K562 (cell line): ENCODE measurements around the gene KDM2A. TPM values are rescaled to one million over a fixed set of nuclear protein-coding genes. Genes with fewer than 3 reads are reported as not detected.

Experiments used
- DIDO1 ChIP-seq: fragments of 450-650 bp; IDR thresholded peaks from 2 replicates; pipeline ENCODE4 v1.6.1; 2016; ENCODE audit warnings: low read depth, missing biosample characterization, missing genetic modification characterization
- HDAC1 ChIP-seq, 2 experiments: fragments of 450-650 bp; IDR thresholded peaks; 2 replicates each; pipeline ENCODE4 v1.6.1; 2016 to 2017; ENCODE audit warnings: inconsistent platforms in 1 of 2, mild to moderate bottlenecking in 1 of 2, moderate library complexity in 1 of 2
- HOXB6 ChIP-seq: fragments of 250-450 bp; sonication (Bioruptor Pico); IDR thresholded peaks from 2 replicates; pipeline ENCODE4 v1.5.1; 2022; ENCODE audit warnings: mild to moderate bottlenecking, borderline replicate concordance
- ID3 ChIP-seq, 2 experiments: fragments of 250-450 bp in 1 of 2; fragments of 450-650 bp in 1 of 2; sonication (Bioruptor Pico) in 1 of 2; IDR thresholded peaks; 2 replicates each; pipeline versions ENCODE4 v1.6.1 to v1.8.0; 2016 to 2021; ENCODE audit warnings: mild to moderate bottlenecking in 2 of 2, moderate library complexity in 2 of 2, missing compliant biosample characterization in 1 of 2, missing genetic modification characterization in 1 of 2
- LCOR ChIP-seq: sonication (generic); formaldehyde crosslinking; IDR thresholded peaks from 2 replicates; pipeline ENCODE4 v1.8.0; 2022; ENCODE audit warnings: mild to moderate bottlenecking, missing genetic modification reagents
- NCOA6 ChIP-seq: fragments of 450-650 bp; IDR thresholded peaks from 2 replicates; pipeline ENCODE4 v1.6.1; 2017; ENCODE audit warnings: mild to moderate bottlenecking
- NR1H2 ChIP-seq: sonication (generic); formaldehyde crosslinking; IDR thresholded peaks from 2 replicates; pipeline ENCODE4 v1.4.0; 2020; ENCODE audit warnings: mild to moderate bottlenecking, missing genetic modification reagents
- RBM17 ChIP-seq: fragments of 200-400 bp; formaldehyde crosslinking; IDR thresholded peaks from 2 replicates; pipeline ENCODE4 v1.6.1; 2017; ENCODE audit warnings: low read depth, mild to moderate bottlenecking, low read length, borderline replicate concordance
- SIN3A ChIP-seq, 2 experiments: fragments of 150-350 bp in 1 of 2; IDR thresholded peaks; 2 replicates each; pipeline ENCODE4 v1.6.1; 2011 to 2016; ENCODE audit warnings: borderline replicate concordance in 2 of 2, low read depth in 2 of 2, low read length in 2 of 2, mild to moderate bottlenecking in 2 of 2, moderate library complexity in 2 of 2; ENCODE audit not compliant: control insufficient read depth in 1 of 2
- SRSF9 ChIP-seq: fragments of 200-400 bp; formaldehyde crosslinking; IDR thresholded peaks from 2 replicates; pipeline ENCODE4 v1.6.1; 2017; ENCODE audit warnings: low read depth, low read length, borderline replicate concordance
- TCFL5 ChIP-seq: fragments of 250-450 bp; sonication (Bioruptor Pico); conservative IDR thresholded peaks from 2 replicates; pipeline ENCODE4 v1.6.1; 2021; ENCODE audit warnings: mild to moderate bottlenecking, moderate library complexity, matching md5 sums
- THRAP3 ChIP-seq: fragments of 450-650 bp; IDR thresholded peaks from 2 replicates; pipeline ENCODE4 v1.6.1; 2016; ENCODE audit warnings: mild to moderate bottlenecking, inconsistent platforms, borderline replicate concordance
- XRCC5 ChIP-seq: fragments of 200-400 bp; formaldehyde crosslinking; IDR thresholded peaks from 2 replicates; pipeline ENCODE4 v1.6.1; 2017; ENCODE audit warnings: low read depth, mild to moderate bottlenecking, low read length
- ZSCAN32 ChIP-seq: fragments of 450-650 bp; formaldehyde crosslinking; IDR thresholded peaks from 2 replicates; pipeline ENCODE4 v1.4.0; 2020; ENCODE audit warnings: mild to moderate bottlenecking, moderate library complexity
- polyA plus RNA-seq, 8 experiments: library from polyadenylated mRNA; depleted of rRNA in 4 of 8; stranded (reverse) in 5 of 8; unstranded in 3 of 8; fragments of >200 nt; fragmentation: Nextera tagmentation in 2 of 8; fragmentation: Illumina TruSeq in 1 of 8; extraction: Ambion mirVana in 2 of 8; extraction: Trizol in 1 of 8; gene quantifications; 2 replicates each; pipeline versions ENCODE4 v1.2.1 to v1.2.3, GENCODE V29; 2011 to 2014; ENCODE audit warnings: inconsistent platforms in 1 of 8, missing spikeins in 1 of 8
- total RNA-seq, 7 experiments: library from RNA; depleted of rRNA in 6 of 7; stranded (reverse); fragments of >200 nt in 6 of 7; fragmentation: Illumina TruSeq in 2 of 7; extraction: Trizol in 2 of 7; gene quantifications; 2 replicates each; pipeline versions ENCODE4 v1.2.1 to v1.2.3, GENCODE V29; 2011 to 2021; ENCODE audit warnings: low replicate concordance in 1 of 7
- TF ChIP-seq, protein P1 (sequence below): fragments of 200-600 bp; sonication (generic); IDR thresholded peaks from one replicate; pipeline ENCODE4 v1.6.1; 2012; ENCODE audit warnings: mild to moderate bottlenecking, low read depth, low read length, inconsistent platforms
- TF ChIP-seq, protein P2 (sequence below): fragments of 450-650 bp; formaldehyde crosslinking; IDR thresholded peaks from 2 replicates; pipeline ENCODE4 v1.4.0; 2022; ENCODE audit warnings: mild to moderate bottlenecking, moderate library complexity

Gene KDM2A
- total and polyA plus RNA-seq, 9 of the 15 experiments (the other 6 are each of a cell fraction or from before 2014, with no cell fraction given) = 5.0 to 39.3 (median 21.3) TPM

- TF ChIP-seq NCOA6 = no peak
- no peak for TF ChIP-seq ID3 (CRISPR knock-in tag; IDR thresholded peaks at IDR 0.05)
- 0 out of 2 replicates have a peak, but pooled peaks have one; percentile 21 for TF ChIP-seq ID3 (tag; IDR thresholded peaks at IDR 0.05)
- TF ChIP-seq DIDO1 = no peak
- TF ChIP-seq SRSF9 = no peak
- TF ChIP-seq NR1H2 (CRISPR knock-in tag) = peak; percentile 38; the same call in 1 of the 2 replicates
- TF ChIP-seq HDAC1 (IDR thresholded peaks at IDR 0.05) = no peak
- TF ChIP-seq, protein P1, sequence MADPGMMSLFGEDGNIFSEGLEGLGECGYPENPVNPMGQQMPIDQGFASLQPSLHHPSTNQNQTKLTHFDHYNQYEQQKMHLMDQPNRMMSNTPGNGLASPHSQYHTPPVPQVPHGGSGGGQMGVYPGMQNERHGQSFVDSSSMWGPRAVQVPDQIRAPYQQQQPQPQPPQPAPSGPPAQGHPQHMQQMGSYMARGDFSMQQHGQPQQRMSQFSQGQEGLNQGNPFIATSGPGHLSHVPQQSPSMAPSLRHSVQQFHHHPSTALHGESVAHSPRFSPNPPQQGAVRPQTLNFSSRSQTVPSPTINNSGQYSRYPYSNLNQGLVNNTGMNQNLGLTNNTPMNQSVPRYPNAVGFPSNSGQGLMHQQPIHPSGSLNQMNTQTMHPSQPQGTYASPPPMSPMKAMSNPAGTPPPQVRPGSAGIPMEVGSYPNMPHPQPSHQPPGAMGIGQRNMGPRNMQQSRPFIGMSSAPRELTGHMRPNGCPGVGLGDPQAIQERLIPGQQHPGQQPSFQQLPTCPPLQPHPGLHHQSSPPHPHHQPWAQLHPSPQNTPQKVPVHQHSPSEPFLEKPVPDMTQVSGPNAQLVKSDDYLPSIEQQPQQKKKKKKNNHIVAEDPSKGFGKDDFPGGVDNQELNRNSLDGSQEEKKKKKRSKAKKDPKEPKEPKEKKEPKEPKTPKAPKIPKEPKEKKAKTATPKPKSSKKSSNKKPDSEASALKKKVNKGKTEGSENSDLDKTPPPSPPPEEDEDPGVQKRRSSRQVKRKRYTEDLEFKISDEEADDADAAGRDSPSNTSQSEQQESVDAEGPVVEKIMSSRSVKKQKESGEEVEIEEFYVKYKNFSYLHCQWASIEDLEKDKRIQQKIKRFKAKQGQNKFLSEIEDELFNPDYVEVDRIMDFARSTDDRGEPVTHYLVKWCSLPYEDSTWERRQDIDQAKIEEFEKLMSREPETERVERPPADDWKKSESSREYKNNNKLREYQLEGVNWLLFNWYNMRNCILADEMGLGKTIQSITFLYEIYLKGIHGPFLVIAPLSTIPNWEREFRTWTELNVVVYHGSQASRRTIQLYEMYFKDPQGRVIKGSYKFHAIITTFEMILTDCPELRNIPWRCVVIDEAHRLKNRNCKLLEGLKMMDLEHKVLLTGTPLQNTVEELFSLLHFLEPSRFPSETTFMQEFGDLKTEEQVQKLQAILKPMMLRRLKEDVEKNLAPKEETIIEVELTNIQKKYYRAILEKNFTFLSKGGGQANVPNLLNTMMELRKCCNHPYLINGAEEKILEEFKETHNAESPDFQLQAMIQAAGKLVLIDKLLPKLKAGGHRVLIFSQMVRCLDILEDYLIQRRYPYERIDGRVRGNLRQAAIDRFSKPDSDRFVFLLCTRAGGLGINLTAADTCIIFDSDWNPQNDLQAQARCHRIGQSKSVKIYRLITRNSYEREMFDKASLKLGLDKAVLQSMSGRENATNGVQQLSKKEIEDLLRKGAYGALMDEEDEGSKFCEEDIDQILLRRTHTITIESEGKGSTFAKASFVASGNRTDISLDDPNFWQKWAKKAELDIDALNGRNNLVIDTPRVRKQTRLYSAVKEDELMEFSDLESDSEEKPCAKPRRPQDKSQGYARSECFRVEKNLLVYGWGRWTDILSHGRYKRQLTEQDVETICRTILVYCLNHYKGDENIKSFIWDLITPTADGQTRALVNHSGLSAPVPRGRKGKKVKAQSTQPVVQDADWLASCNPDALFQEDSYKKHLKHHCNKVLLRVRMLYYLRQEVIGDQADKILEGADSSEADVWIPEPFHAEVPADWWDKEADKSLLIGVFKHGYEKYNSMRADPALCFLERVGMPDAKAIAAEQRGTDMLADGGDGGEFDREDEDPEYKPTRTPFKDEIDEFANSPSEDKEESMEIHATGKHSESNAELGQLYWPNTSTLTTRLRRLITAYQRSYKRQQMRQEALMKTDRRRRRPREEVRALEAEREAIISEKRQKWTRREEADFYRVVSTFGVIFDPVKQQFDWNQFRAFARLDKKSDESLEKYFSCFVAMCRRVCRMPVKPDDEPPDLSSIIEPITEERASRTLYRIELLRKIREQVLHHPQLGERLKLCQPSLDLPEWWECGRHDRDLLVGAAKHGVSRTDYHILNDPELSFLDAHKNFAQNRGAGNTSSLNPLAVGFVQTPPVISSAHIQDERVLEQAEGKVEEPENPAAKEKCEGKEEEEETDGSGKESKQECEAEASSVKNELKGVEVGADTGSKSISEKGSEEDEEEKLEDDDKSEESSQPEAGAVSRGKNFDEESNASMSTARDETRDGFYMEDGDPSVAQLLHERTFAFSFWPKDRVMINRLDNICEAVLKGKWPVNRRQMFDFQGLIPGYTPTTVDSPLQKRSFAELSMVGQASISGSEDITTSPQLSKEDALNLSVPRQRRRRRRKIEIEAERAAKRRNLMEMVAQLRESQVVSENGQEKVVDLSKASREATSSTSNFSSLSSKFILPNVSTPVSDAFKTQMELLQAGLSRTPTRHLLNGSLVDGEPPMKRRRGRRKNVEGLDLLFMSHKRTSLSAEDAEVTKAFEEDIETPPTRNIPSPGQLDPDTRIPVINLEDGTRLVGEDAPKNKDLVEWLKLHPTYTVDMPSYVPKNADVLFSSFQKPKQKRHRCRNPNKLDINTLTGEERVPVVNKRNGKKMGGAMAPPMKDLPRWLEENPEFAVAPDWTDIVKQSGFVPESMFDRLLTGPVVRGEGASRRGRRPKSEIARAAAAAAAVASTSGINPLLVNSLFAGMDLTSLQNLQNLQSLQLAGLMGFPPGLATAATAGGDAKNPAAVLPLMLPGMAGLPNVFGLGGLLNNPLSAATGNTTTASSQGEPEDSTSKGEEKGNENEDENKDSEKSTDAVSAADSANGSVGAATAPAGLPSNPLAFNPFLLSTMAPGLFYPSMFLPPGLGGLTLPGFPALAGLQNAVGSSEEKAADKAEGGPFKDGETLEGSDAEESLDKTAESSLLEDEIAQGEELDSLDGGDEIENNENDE = no peak
- TF ChIP-seq ZSCAN32 = peak; percentile 25; the same call in 1 of the 2 replicates
- TF ChIP-seq RBM17 = no peak
- no peak for TF ChIP-seq SIN3A (IDR thresholded peaks at IDR 0.05; ENCODE audit: borderline replicate concordance in 2 of 2, control insufficient read depth in 1 of 2, low read depth in 2 of 2, low read length in 2 of 2)
- TF ChIP-seq TCFL5 (CRISPR knock-in tag) = no peak
- TF ChIP-seq LCOR (CRISPR knock-in tag) = no peak
- TF ChIP-seq, protein P2, sequence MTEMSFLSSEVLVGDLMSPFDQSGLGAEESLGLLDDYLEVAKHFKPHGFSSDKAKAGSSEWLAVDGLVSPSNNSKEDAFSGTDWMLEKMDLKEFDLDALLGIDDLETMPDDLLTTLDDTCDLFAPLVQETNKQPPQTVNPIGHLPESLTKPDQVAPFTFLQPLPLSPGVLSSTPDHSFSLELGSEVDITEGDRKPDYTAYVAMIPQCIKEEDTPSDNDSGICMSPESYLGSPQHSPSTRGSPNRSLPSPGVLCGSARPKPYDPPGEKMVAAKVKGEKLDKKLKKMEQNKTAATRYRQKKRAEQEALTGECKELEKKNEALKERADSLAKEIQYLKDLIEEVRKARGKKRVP (CRISPR knock-in tag) = 0 out of 2 replicates have a peak, but pooled peaks have one; percentile 10
- no peak for TF ChIP-seq XRCC5
- TF ChIP-seq THRAP3 = no peak
- TF ChIP-seq HOXB6 (CRISPR knock-in tag) = peak; percentile 22; the same call in 1 of the 2 replicates
These were observed 169.1 kb downstream of the KDM2A start (continued) for GRCh38 chr11:67288198-67288451.
